Progenitor cell of endocrine pancreas (in vitro differentiated cells): ENCODE measurements around the gene SOX8. TPM values are rescaled to one million over a fixed set of nuclear protein-coding genes. Genes with fewer than 3 reads are reported as not detected.

Experiments used
- DNase-seq: peaks from one replicate; pipeline ENCODE4 v3.0.0; 2021; ENCODE audit warnings: low spot score; ENCODE audit not compliant: unreplicated experiment
- H3K27ac Mint-ChIP-seq: 2 replicates; pipeline ENCODE4 v1.8.0; 2021; ENCODE audit warnings: mild to moderate bottlenecking, moderate library complexity, mixed read lengths
- H3K27me3 Mint-ChIP-seq: 2 replicates; pipeline ENCODE4 v1.8.0; 2021; ENCODE audit warnings: mixed read lengths
- H3K36me3 Mint-ChIP-seq: 2 replicates; pipeline ENCODE4 v1.8.0; 2022; ENCODE audit warnings: mixed read lengths; ENCODE audit not compliant: insufficient read depth
- H3K4me1 Mint-ChIP-seq: 2 replicates; pipeline ENCODE4 v1.8.0; 2021; ENCODE audit warnings: low read depth, mixed read lengths
- H3K4me3 Mint-ChIP-seq: 2 replicates; pipeline ENCODE4 v1.8.0; 2021; ENCODE audit warnings: low read depth, mild to moderate bottlenecking, moderate library complexity, mixed read lengths
- H3K9me3 Mint-ChIP-seq: 2 replicates; pipeline ENCODE4 v1.8.0; 2021; ENCODE audit warnings: low read depth, mixed read lengths
- total RNA-seq: library from RNA; stranded (reverse); gene quantifications from 2 replicates; pipeline ENCODE4 v1.2.1, GENCODE V29; 2021
- TF ChIP-seq, protein P1 (sequence below): fragments of 200-600 bp; sonication (generic); IDR thresholded peaks from one replicate; pipeline ENCODE4 v1.5.0; 2021; ENCODE audit warnings: antibody characterized with exemption, mild to moderate bottlenecking; ENCODE audit not compliant: unreplicated experiment

Gene SOX8
- total RNA-seq, 1 donor from 2014 or later, result 6.7 TPM

DNA sequence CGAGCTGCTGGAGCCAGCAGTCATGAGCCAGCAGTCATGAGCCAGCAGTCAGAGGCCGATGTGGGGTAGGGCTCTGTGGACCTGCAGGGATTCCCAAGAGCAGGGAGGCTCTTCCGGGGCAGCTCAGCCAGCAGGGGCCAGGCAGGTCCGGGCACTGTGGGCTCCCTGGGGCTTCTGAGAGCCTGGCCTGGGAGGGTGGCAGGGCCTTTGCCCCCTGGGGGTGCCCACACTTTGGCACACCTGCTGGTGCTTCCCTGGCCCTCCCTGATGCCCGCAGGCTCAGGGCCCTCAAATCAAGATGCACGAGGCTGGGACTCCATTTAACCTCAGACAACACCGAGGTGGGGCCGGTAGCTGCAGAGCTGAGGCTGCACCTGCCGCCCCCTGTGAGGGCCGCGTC, 18.1 kb downstream of the SOX8 start:
- Mint-ChIP-seq H3K4me3 (no peak overlapping the region), H3K27ac (no peak overlapping the region), H3K4me1 (peaks cover 2% of the 10 kb centered on the region), H3K9me3 (no peaks in the 10 kb centered on the region), H3K27me3 (peaks cover 38% of the 10 kb centered on the region), H3K36me3 (no peaks in the 10 kb centered on the region)
- no peak for DNase-seq
- TF ChIP-seq, protein P1, sequence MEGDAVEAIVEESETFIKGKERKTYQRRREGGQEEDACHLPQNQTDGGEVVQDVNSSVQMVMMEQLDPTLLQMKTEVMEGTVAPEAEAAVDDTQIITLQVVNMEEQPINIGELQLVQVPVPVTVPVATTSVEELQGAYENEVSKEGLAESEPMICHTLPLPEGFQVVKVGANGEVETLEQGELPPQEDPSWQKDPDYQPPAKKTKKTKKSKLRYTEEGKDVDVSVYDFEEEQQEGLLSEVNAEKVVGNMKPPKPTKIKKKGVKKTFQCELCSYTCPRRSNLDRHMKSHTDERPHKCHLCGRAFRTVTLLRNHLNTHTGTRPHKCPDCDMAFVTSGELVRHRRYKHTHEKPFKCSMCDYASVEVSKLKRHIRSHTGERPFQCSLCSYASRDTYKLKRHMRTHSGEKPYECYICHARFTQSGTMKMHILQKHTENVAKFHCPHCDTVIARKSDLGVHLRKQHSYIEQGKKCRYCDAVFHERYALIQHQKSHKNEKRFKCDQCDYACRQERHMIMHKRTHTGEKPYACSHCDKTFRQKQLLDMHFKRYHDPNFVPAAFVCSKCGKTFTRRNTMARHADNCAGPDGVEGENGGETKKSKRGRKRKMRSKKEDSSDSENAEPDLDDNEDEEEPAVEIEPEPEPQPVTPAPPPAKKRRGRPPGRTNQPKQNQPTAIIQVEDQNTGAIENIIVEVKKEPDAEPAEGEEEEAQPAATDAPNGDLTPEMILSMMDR, result no peak

DNA sequence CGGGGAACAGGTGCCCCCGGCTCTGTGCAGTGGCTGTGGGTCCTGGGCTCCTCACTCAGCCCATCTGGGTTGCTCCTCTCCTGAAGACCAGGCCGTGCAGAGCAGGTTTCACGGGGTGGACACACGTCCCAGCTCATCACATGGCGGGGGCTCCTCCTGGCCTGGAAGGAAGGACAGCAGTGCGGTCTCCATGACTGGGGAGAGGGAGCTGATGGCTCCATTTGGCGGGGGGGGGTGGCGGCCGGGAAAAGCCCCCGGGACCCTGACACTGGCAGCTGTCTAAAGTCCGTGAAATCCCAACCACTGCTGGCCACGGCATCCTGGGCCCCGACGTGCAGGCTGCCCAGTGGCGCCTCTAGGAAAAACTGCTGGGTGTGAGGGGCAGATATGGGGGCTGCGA, 19.0 kb downstream of the SOX8 start:
- TF ChIP-seq, protein P1, result no peak
- no peak for DNase-seq
- H3K4me3 Mint-ChIP-seq, result no peak overlapping the region
- no peaks in the 10 kb centered on the region for H3K36me3 Mint-ChIP-seq
- H3K9me3 Mint-ChIP-seq, result no peaks in the 10 kb centered on the region
- H3K27ac Mint-ChIP-seq, result no peak overlapping the region
- peaks cover 2% of the 10 kb centered on the region for H3K4me1 Mint-ChIP-seq
- peaks cover 28% of the 10 kb centered on the region for H3K27me3 Mint-ChIP-seq

DNA sequence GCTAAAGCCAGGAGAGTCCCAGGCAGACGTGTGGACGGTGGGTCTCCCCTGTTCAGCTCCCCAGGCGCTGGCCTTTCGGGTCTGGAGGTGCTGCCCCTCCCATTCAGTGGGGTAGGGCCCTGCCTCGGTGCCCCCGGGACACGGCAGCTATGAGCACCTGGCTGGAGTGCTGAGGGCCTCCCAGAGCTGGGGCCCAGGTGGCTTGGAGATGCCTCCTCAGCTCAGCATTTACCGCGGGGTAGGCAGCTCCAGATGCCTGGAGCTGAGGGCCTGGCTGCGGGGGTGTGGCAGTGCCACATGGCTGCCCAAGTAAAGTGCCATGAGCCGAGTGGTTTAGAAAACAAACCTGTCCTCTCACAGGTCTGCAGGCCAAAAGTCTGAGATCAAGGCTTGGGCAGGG, 19.5 kb downstream of the SOX8 start:
- DNase-seq, result no peak
- Mint-ChIP-seq H3K9me3 (no peaks in the 10 kb centered on the region), H3K27me3 (peaks cover 24% of the 10 kb centered on the region), H3K4me1 (peaks cover 2% of the 10 kb centered on the region), H3K4me3 (no peak overlapping the region), H3K36me3 (no peaks in the 10 kb centered on the region), H3K27ac (no peak overlapping the region)
- TF ChIP-seq, protein P1, result no peak

DNA sequence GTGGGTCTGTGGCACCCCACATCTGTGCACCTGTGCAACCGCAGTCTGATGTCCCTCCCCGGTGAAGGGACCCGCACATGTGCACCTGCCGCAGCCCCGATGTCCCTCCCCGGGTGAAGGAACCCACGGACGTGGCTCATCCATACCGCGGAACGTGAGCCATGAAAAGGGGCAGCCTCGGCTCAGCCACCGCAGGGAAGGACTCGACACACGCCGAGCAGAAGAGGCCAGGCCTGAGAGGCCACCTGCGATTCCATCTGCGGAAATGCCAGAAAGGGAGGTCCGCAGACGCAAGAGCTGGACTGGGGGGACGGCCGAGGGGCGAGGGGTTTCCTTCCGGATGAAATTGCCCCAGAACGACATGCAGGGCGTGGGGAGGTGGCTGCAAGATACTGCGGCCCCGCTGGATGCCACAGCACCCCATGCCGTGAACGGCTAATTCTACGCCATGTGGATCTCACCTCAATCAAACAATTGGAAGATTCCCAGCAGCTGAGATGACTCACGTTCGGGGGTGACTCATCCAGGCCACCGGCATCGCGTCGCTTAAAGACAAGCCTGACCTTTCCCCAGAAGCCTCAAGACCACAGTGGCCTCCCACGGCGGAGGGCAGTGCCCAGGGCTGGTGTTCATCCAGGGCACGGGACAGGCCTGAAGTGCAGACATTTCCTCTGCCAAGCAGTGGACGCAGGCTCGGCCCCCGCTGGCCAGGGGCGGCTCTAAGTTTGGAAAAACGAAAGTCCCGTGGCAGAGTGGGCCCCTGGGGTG, 21.0 kb downstream of the SOX8 start:
- H3K4me3 Mint-ChIP-seq, result no peak overlapping the region
- TF ChIP-seq, protein P1, result no peak
- H3K4me1 Mint-ChIP-seq, result peaks cover under 1% of the 10 kb centered on the region
- H3K36me3 Mint-ChIP-seq, result no peaks in the 10 kb centered on the region
- H3K9me3 Mint-ChIP-seq, result no peaks in the 10 kb centered on the region
- no peak for DNase-seq
- H3K27ac Mint-ChIP-seq, result no peak overlapping the region
- H3K27me3 Mint-ChIP-seq, result peaks cover 15% of the 10 kb centered on the region

DNA sequence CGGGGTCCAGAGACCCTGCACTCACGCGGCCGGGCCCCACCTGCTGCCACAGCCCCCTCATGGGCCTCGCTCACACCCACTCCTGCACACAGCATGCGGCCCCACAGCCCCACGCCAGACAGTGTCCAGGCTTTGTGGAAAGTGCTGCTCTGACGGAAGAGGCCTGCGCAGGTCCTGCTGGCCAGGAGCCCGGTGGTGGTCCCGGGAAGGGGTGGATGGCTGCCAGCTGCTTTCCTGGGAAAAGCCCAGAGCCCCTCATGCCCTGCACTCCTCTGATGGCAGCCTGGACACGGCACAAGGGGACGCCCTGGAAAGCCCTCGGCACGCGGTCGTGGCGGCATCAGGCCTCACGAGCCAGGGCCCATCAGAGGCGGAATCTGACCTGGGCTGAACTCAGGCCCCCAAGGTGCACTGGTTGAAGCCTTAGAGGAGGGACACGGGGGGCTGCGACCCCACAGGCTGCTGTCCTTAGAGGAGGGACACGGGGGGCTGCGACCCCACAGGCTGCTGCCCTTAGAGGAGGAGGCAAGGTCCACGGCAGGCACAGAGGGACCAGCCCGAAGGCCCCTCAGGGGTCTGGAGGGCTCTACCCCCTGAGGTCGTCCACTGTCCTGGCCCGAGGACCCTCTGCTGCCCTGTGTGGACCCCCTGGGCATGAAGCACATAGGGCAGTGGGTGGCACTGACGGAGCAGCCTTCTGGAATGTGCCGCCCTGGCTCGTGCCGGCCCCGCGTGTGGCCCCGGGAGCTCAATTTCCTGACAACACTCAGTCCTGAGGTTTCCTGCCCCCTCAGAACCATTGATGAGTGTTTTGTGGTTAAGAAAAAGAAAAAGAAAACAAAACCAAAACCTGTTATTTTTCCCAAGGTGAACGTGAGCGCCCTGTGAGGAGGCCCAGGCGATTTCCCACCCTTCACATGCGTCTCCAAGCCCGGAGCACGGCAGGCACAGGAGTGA, 22.1 kb downstream of the SOX8 start:
- Mint-ChIP-seq H3K4me1 (no peaks in the 10 kb centered on the region), H3K27ac (no peak overlapping the region), H3K27me3 (peaks cover 11% of the 10 kb centered on the region), H3K9me3 (no peaks in the 10 kb centered on the region), H3K4me3 (no peak overlapping the region), H3K36me3 (no peaks in the 10 kb centered on the region)
- TF ChIP-seq, protein P1, result no peak
- DNase-seq, result no peak
